AG04450 (cell line): ENCODE results near the gene SESN3. TPM values are rescaled to one million over a fixed set of nuclear protein-coding genes. Genes with fewer than 3 reads are reported as not detected.

Source experiments
- CTCF ChIA-PET: fragments of 300-600, 350-600 bp; formaldehyde crosslinking; extraction: SDS; loops from one replicate; lab custom pipeline; 2022; ENCODE audit warnings: antibody characterized with exemption, inconsistent platforms; lab: Charles Lee
- POLR2A ChIA-PET: fragments of 350-600 bp; formaldehyde crosslinking; extraction: SDS; loops from one replicate; lab custom pipeline; 2021; ENCODE audit warnings: antibody characterized with exemption, inconsistent platforms; lab: Yijun Ruan, JAX
- DNase-seq: peaks from one replicate; pipeline ENCODE4 v3.0.0-alpha.2; 2011; ENCODE audit warnings: low read depth, low spot score
- H3K27ac ChIP-seq: one replicate; pipeline ENCODE4 v1.5.1; 2012; ENCODE audit warnings: low read depth, low read length, control low read depth
- H3K27me3 ChIP-seq: one replicate; pipeline ENCODE4 v1.6.0; 2012; ENCODE audit warnings: low read length; ENCODE audit not compliant: control insufficient read depth, insufficient read depth
- H3K4me3 ChIP-seq: 2 replicates; pipeline ENCODE4 v1.5.1; 2011; ENCODE audit warnings: mild to moderate bottlenecking, low read depth, low read length, control low read depth
- H3K9me3 ChIP-seq: 2 replicates; pipeline ENCODE4 v1.5.1; 2012; ENCODE audit warnings: low read length; ENCODE audit not compliant: control insufficient read depth, insufficient read depth
- CTCF ChIP-seq: IDR thresholded peaks from 2 replicates; pipeline ENCODE4 v1.5.1; 2011; ENCODE audit warnings: low read depth, low read length, control low read depth, inconsistent platforms
- polyA plus RNA-seq: library from polyadenylated mRNA; depleted of rRNA; stranded (reverse); fragments of >200 nt; gene quantifications from 2 replicates; pipeline ENCODE4 v1.2.3, GENCODE V29; 2011

Gene SESN3
- polyA plus RNA-seq, 1 experiment, result 4.2 TPM

DNA sequence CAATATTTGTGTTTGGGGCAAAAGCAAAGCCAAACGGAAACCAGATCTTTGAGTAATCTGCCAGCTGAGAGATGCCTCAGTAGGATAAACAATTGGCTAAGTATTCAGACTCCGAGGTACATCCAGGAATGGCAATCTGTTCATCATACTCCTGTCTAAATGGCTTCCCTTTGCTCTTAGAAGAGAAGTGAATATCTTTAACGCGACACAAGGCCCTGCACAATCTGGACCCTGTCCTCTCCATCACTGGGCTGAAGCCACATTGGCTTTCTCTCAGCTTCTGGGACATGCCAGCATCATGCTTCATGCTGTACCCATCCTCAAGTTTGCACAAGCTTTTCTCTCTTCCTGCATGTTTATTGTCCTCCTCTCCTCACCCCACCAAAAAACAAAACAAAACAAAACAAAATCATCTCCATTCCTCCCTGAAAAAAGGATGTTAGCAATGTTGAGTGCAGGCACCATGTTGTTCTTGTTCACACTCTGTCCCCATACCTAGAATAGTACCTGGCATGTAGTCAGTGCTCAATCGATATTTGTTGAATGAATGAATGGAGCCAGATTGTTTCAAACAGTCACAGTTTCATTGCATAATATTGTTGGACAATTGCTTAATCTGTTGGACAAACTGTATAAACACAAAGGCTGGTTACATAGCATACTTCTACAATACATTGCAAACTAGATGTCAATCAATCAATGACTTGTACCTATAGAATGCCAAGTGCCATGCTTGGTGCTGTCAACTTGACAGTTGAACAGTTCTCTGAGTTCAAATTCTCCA lies 38.2 kb upstream of the SESN3 start:
- no peaks in the 10 kb centered on the region for H3K27me3 ChIP-seq
- ChIA-PET POLR2A (no interaction called here), CTCF (no interaction called here)
- no peak for DNase-seq
- no peak overlapping the region for H3K4me3 ChIP-seq
- no peaks in the 10 kb centered on the region for H3K9me3 ChIP-seq
- TF ChIP-seq CTCF, result no peak
- H3K27ac ChIP-seq, result no peak overlapping the region

- Histone ChIP-seq H3K27ac (no peak overlapping the region), H3K9me3 (no peaks in the 10 kb centered on the region), H3K27me3 (no peaks in the 10 kb centered on the region), H3K4me3 (no peak overlapping the region)
- DNase-seq, result no peak
- ChIA-PET CTCF (no interaction called here), POLR2A (no interaction called here)
- TF ChIP-seq CTCF, result no peak
Observed at GRCh38 chr11:95268391-95268790, 37.4 kb upstream of the SESN3 start.

GRCh38 chr11:95267601-95268213 lies 36.7 kb upstream of the SESN3 start:
- POLR2A ChIA-PET, result no interaction called here
- CTCF ChIA-PET, result no interaction called here
- TF ChIP-seq CTCF, result no peak
- no peak for DNase-seq
- no peak overlapping the region for H3K4me3 ChIP-seq
- H3K27ac ChIP-seq, result no peak overlapping the region
- H3K9me3 ChIP-seq, result no peaks in the 10 kb centered on the region
- H3K27me3 ChIP-seq, result no peaks in the 10 kb centered on the region

DNA sequence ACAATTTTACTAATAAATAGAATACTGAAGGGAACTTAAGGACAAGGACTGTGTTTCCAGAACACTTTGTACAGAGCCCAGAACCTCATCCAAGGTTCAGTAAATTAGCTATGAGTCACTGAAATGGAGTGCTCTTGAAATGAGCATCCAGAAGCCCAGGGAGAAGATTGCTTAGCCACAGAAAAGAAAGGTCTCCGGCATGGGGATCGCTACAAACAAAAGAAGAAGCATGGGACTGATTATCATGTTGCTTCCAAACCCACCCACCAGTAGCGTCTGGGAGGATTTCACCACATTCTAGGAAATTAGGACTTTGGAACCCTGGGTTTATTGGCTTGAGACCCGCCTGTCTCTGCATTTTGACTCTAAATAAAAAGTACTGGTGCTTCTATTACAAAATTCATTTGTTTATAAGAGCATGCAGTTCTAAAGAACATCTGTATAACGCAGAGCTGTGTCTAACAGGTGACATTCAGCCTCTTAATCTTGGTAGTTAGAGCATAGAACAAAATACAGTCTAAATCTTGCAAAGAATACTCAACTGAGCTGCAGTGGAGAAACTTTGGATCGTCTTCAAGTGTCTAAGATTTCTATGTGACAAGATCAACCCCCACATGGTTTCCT lies 35.9 kb upstream of the SESN3 start:
- CTCF ChIA-PET, result no interaction called here
- Histone ChIP-seq H3K27ac (no peak overlapping the region), H3K27me3 (no peaks in the 10 kb centered on the region), H3K9me3 (no peaks in the 10 kb centered on the region), H3K4me3 (no peak overlapping the region)
- TF ChIP-seq CTCF, result no peak
- POLR2A ChIA-PET, result no interaction called here
- DNase-seq, result no peak

- no peak for DNase-seq
- Histone ChIP-seq H3K27ac (no peak overlapping the region), H3K4me3 (no peak overlapping the region), H3K9me3 (no peaks in the 10 kb centered on the region), H3K27me3 (no peaks in the 10 kb centered on the region)
- CTCF ChIA-PET, result no interaction called here
- no peak for TF ChIP-seq CTCF
- POLR2A ChIA-PET, result no interaction called here
Observed at GRCh38 chr11:95264881-95265280, 33.9 kb upstream of the SESN3 start.
